ENCODE measurements around the gene EPHB1. TPM values are rescaled to one million over a fixed set of nuclear protein-coding genes. Genes with fewer than 3 reads are reported as not detected.

The EPHB1 gene
- total RNA-seq, 1 experiment from 2014 or later, result 0.11 TPM

DNA sequence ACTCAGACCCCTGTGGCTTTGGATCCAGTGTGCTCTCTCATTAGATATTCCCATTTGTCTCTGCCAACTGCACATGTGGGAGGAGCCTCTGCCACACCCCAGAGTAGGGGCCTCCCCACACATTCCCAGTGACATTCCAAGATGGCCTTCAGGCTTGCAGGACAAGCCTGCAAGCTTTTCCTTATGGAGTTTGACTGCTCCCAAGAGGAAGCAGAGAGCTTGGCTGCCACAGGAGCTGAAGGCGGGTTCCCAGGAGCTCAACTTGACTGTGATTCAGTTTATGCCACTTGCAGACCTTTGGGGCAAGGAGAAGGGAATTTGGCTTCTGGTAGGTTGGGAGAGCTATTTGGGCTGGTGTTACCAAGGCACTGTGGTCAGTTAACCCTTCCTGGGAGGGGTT, 22.5 kb upstream of the EPHB1 start:
- Histone ChIP-seq H3K9me3 (ENCODE audit: low read depth, low read length, poor library complexity, severe bottlenecking) (no peaks in the 10 kb centered on the region), H3K27ac (ENCODE audit: low read depth, low read length, poor library complexity, severe bottlenecking) (no peak overlapping the region), H3K4me3 (ENCODE audit: low read depth, low read length, poor library complexity, severe bottlenecking) (no peak overlapping the region), H3K36me3 (ENCODE audit: insufficient read depth, low read length, poor library complexity, severe bottlenecking) (no peaks in the 10 kb centered on the region), H3K27me3 (replicated peaks; ENCODE audit: insufficient read depth, low read depth, low read length, poor library complexity) (no peaks in the 10 kb centered on the region), H3K4me1 (ENCODE audit: insufficient read depth, low read length, poor library complexity, severe bottlenecking) (no peaks in the 10 kb centered on the region)
- BruUV-seq (replicated peaks), result no TSS peak
- CTCF ChIA-PET, result no interaction called here
- POLR2A ChIA-PET (ENCODE audit: low non-redundant PET), result no interaction called here
- no peak for DNase-seq (ENCODE audit: low spot score)
- TF ChIP-seq EZH2 (IDR thresholded peaks at IDR 0.05; ENCODE audit: borderline replicate concordance, low read depth, low read length, poor library complexity, severe bottlenecking), result no peak
- TF ChIP-seq, protein P1, sequence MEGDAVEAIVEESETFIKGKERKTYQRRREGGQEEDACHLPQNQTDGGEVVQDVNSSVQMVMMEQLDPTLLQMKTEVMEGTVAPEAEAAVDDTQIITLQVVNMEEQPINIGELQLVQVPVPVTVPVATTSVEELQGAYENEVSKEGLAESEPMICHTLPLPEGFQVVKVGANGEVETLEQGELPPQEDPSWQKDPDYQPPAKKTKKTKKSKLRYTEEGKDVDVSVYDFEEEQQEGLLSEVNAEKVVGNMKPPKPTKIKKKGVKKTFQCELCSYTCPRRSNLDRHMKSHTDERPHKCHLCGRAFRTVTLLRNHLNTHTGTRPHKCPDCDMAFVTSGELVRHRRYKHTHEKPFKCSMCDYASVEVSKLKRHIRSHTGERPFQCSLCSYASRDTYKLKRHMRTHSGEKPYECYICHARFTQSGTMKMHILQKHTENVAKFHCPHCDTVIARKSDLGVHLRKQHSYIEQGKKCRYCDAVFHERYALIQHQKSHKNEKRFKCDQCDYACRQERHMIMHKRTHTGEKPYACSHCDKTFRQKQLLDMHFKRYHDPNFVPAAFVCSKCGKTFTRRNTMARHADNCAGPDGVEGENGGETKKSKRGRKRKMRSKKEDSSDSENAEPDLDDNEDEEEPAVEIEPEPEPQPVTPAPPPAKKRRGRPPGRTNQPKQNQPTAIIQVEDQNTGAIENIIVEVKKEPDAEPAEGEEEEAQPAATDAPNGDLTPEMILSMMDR (conservative IDR thresholded peaks at IDR 0.05; ENCODE audit: low read depth, low read length), result no peak
- intact Hi-C loops (cut with micrococcal nuclease; ENCODE audit: unreplicated experiment), result no loop called here

DNA sequence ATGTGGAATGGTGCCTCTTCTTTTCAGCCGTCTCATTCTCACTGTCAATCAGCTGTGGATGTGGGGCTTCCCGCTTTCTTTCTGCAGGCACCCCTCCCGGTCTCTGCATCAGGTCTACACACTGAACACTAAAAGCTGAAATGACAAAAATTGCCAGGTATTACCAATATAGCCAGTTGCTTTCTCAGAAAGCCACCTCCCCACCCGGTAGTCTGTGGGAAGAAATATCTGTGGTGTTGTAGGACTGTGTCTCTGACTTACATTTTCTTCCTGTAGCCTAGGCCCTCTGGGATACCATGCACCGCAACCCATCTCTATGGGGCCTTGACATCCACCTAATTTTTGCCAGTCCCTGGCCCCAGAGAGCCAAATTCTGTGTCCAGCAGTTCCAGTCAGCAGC, 19.2 kb upstream of the EPHB1 start:
- H3K36me3 ChIP-seq (ENCODE audit: insufficient read depth, low read length, poor library complexity, severe bottlenecking), result no peaks in the 10 kb centered on the region
- peaks cover 10% of the 10 kb centered on the region for H3K27me3 ChIP-seq (replicated peaks; ENCODE audit: insufficient read depth, low read depth, low read length, poor library complexity)
- intact Hi-C loops (cut with micrococcal nuclease; ENCODE audit: unreplicated experiment), result no loop called here
- H3K4me1 ChIP-seq (ENCODE audit: insufficient read depth, low read length, poor library complexity, severe bottlenecking), result no peaks in the 10 kb centered on the region
- ChIA-PET CTCF (no interaction called here), POLR2A (ENCODE audit: low non-redundant PET) (no interaction called here)
- no peak overlapping the region for H3K27ac ChIP-seq (ENCODE audit: low read depth, low read length, poor library complexity, severe bottlenecking)
- H3K9me3 ChIP-seq (ENCODE audit: low read depth, low read length, poor library complexity, severe bottlenecking), result no peaks in the 10 kb centered on the region
- H3K4me3 ChIP-seq (ENCODE audit: low read depth, low read length, poor library complexity, severe bottlenecking), result no peak overlapping the region
- DNase-seq (ENCODE audit: low spot score), result no peak
- TF ChIP-seq, protein P1 (conservative IDR thresholded peaks at IDR 0.05; ENCODE audit: low read depth, low read length), result no peak
- TF ChIP-seq EZH2 (IDR thresholded peaks at IDR 0.05; ENCODE audit: borderline replicate concordance, low read depth, low read length, poor library complexity, severe bottlenecking), result no peak
- BruUV-seq (replicated peaks), result no TSS peak

DNA sequence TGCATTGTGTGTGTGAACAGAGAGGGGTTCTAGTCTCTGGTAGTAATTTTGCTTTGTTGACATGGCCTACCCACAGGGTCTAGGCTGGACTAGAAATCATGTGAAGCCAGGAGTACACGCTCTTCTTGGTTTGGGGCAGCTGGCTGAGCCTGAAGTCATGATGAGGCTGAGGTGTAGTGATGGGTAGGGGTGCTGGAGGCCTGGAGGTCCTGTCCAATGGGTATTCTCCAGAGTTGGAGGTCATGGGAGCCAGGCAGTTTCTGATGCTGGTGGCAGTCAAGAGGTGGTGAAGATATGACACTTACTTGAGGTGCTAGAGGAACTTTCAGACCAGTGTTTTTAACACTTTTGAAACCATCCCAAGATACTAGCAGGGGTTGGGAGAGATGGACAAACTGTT, 18.5 kb upstream of the EPHB1 start:
- CTCF ChIA-PET, result no interaction called here
- H3K27me3 ChIP-seq (replicated peaks; ENCODE audit: insufficient read depth, low read depth, low read length, poor library complexity), result peaks cover 17% of the 10 kb centered on the region
- H3K36me3 ChIP-seq (ENCODE audit: insufficient read depth, low read length, poor library complexity, severe bottlenecking), result no peaks in the 10 kb centered on the region
- no peak overlapping the region for H3K4me3 ChIP-seq (ENCODE audit: low read depth, low read length, poor library complexity, severe bottlenecking)
- no peaks in the 10 kb centered on the region for H3K4me1 ChIP-seq (ENCODE audit: insufficient read depth, low read length, poor library complexity, severe bottlenecking)
- POLR2A ChIA-PET (ENCODE audit: low non-redundant PET), result no interaction called here
- no TSS peak for BruUV-seq (replicated peaks)
- H3K27ac ChIP-seq (ENCODE audit: low read depth, low read length, poor library complexity, severe bottlenecking), result no peak overlapping the region
- TF ChIP-seq, protein P1 (conservative IDR thresholded peaks at IDR 0.05; ENCODE audit: low read depth, low read length), result no peak
- no peak for TF ChIP-seq EZH2 (IDR thresholded peaks at IDR 0.05; ENCODE audit: borderline replicate concordance, low read depth, low read length, poor library complexity, severe bottlenecking)
- no peaks in the 10 kb centered on the region for H3K9me3 ChIP-seq (ENCODE audit: low read depth, low read length, poor library complexity, severe bottlenecking)
- intact Hi-C loops (cut with micrococcal nuclease; ENCODE audit: unreplicated experiment), result no loop called here
- DNase-seq (ENCODE audit: low spot score), result no peak

All from A673 (cell line).